HEK293 (cell line): Measurements from ENCODE around the gene NDUFS7.
A peak's percentile ranks its signal among the peaks of the same experiment; 100 is the strongest.

ENCODE experiments used
- CTCF ChIA-PET: fragments of 350-600 bp; formaldehyde crosslinking; extraction: SDS; loops from one replicate; lab custom pipeline; 2021; ENCODE audit warnings: antibody characterized with exemption; lab: Yijun Ruan, JAX
- POLR2A ChIA-PET: fragments of 300-600 bp; formaldehyde crosslinking; extraction: SDS; loops from one replicate; lab custom pipeline; 2020; ENCODE audit warnings: antibody characterized with exemption, inconsistent platforms; lab: Yijun Ruan, JAX
- H3K27ac ChIP-seq: fragments of 200-500 bp; sonication (Bioruptor generic); 2 replicates; pipeline ENCODE4 v1.5.1; 2014; ENCODE audit warnings: low read depth, low read length, control low read depth, inconsistent platforms; ENCODE audit errors: extremely low read depth
- H3K36me3 ChIP-seq, 2 experiments: fragments of 200-500 bp in 1 of 2; sonication (Bioruptor generic) in 1 of 2; 1 replicate in 1 of 2; 2 replicates in 1 of 2; pipeline ENCODE4 v1.5.1; 2014 to 2017; ENCODE audit warnings: inconsistent platforms in 2 of 2, low read length in 2 of 2; ENCODE audit not compliant: control insufficient read depth in 2 of 2, insufficient read depth in 1 of 2
- H3K4me1 ChIP-seq: fragments of 200-500 bp; sonication (Bioruptor generic); 2 replicates; pipeline ENCODE4 v1.5.1; 2014; ENCODE audit warnings: mild to moderate bottlenecking, low read length, inconsistent platforms; ENCODE audit not compliant: control insufficient read depth, insufficient read depth
- H3K4me3 ChIP-seq: 2 replicates; pipeline ENCODE4 v1.5.1; 2011; ENCODE audit warnings: low read depth, mild to moderate bottlenecking, control low read depth, low read length, moderate library complexity
- H3K9me3 ChIP-seq: fragments of 200-500 bp; sonication (Bioruptor generic); 2 replicates; pipeline ENCODE4 v1.5.1; 2014; ENCODE audit warnings: low read depth, low read length, inconsistent platforms; ENCODE audit not compliant: control insufficient read depth, insufficient read depth
- CTCF ChIP-seq: fragments of 450-650 bp; formaldehyde crosslinking; IDR thresholded peaks from 2 replicates; pipeline ENCODE4 v1.5.1; 2016; ENCODE audit warnings: missing biosample characterization, missing genetic modification characterization
- GLIS1 ChIP-seq: fragments of 450-650 bp; formaldehyde crosslinking; IDR thresholded peaks from 2 replicates; pipeline ENCODE4 v1.5.1; 2016; ENCODE audit warnings: missing biosample characterization, missing genetic modification characterization
- GLIS2 ChIP-seq: fragments of 450-650 bp; formaldehyde crosslinking; IDR thresholded peaks from 2 replicates; pipeline ENCODE4 v1.5.1; 2016; ENCODE audit warnings: missing biosample characterization, missing genetic modification characterization
- KLF10 ChIP-seq: fragments of 450-650 bp; IDR thresholded peaks from 2 replicates; pipeline ENCODE4 v1.5.1; 2018; ENCODE audit warnings: missing biosample characterization, mild to moderate bottlenecking, missing genetic modification characterization
- KLF9 ChIP-seq: fragments of 450-650 bp; formaldehyde crosslinking; IDR thresholded peaks from 2 replicates; pipeline ENCODE4 v1.5.1; 2016; ENCODE audit warnings: missing biosample characterization, missing genetic modification characterization, low read depth
- OSR2 ChIP-seq: fragments of 450-650 bp; formaldehyde crosslinking; IDR thresholded peaks from 2 replicates; pipeline ENCODE4 v1.5.1; 2016; ENCODE audit warnings: missing biosample characterization, missing genetic modification characterization
- PATZ1 ChIP-seq: fragments of 450-650 bp; formaldehyde crosslinking; IDR thresholded peaks from 2 replicates; pipeline ENCODE4 v1.5.1; 2016; ENCODE audit warnings: missing biosample characterization, missing genetic modification characterization
- PRDM1 ChIP-seq: fragments of 450-650 bp; formaldehyde crosslinking; IDR thresholded peaks from 2 replicates; pipeline ENCODE4; 2016; ENCODE audit warnings: missing biosample characterization, missing genetic modification characterization
- REPIN1 ChIP-seq: fragments of 450-650 bp; formaldehyde crosslinking; IDR thresholded peaks from 2 replicates; pipeline ENCODE4 v1.5.1; 2017; ENCODE audit warnings: missing biosample characterization, missing genetic modification characterization, low read depth
- SETDB1 ChIP-seq: IDR thresholded peaks from one replicate; pipeline ENCODE4 v1.6.1; 2017; ENCODE audit warnings: mild to moderate bottlenecking, low read length, moderate library complexity, mixed read lengths; ENCODE audit not compliant: insufficient read length
- SP3 ChIP-seq: fragments of 450-650 bp; formaldehyde crosslinking; IDR thresholded peaks from 2 replicates; pipeline ENCODE4 v1.5.1; 2016; ENCODE audit warnings: missing biosample characterization, missing genetic modification characterization
- ZBTB17 ChIP-seq: fragments of 450-650 bp; formaldehyde crosslinking; IDR thresholded peaks from 2 replicates; pipeline ENCODE4 v1.5.1; 2016; ENCODE audit warnings: missing biosample characterization, missing genetic modification characterization
- ZFHX2 ChIP-seq: fragments of 450-650 bp; formaldehyde crosslinking; conservative IDR thresholded peaks from 2 replicates; pipeline ENCODE4 v1.5.1; 2016; ENCODE audit warnings: missing biosample characterization, missing genetic modification characterization
- ZNF10 ChIP-seq: fragments of 450-650 bp; formaldehyde crosslinking; IDR thresholded peaks from 2 replicates; pipeline ENCODE4 v1.5.1; 2017; ENCODE audit warnings: missing biosample characterization, missing genetic modification characterization
- ZNF112 ChIP-seq: fragments of 450-650 bp; formaldehyde crosslinking; IDR thresholded peaks from 2 replicates; pipeline ENCODE4 v1.5.0; 2017; ENCODE audit warnings: missing biosample characterization, missing genetic modification characterization
- ZNF132 ChIP-seq: fragments of 450-650 bp; formaldehyde crosslinking; IDR thresholded peaks from 2 replicates; pipeline ENCODE4 v1.5.1; 2017; ENCODE audit warnings: missing biosample characterization, missing genetic modification characterization, borderline replicate concordance
- ZNF248 ChIP-seq: fragments of 450-650 bp; formaldehyde crosslinking; IDR thresholded peaks from 2 replicates; pipeline ENCODE4 v1.5.1; 2017; ENCODE audit warnings: missing biosample characterization, missing genetic modification characterization
- ZNF48 ChIP-seq: fragments of 450-650 bp; formaldehyde crosslinking; IDR thresholded peaks from 2 replicates; pipeline ENCODE4 v1.5.1; 2016; ENCODE audit warnings: missing biosample characterization, missing genetic modification characterization
- ZNF513 ChIP-seq: fragments of 450-650 bp; IDR thresholded peaks from 2 replicates; pipeline ENCODE4 v1.5.1; 2018; ENCODE audit warnings: missing biosample characterization, missing genetic modification characterization
- ZNF585B ChIP-seq: fragments of 450-650 bp; formaldehyde crosslinking; IDR thresholded peaks from 2 replicates; pipeline ENCODE4 v1.5.1; 2016; ENCODE audit warnings: missing biosample characterization, missing genetic modification characterization
- ZNF600 ChIP-seq: fragments of 450-650 bp; formaldehyde crosslinking; IDR thresholded peaks from 2 replicates; pipeline ENCODE4 v1.5.1; 2016; ENCODE audit warnings: missing biosample characterization, missing genetic modification characterization
- ZNF621 ChIP-seq: fragments of 450-650 bp; formaldehyde crosslinking; IDR thresholded peaks from 2 replicates; pipeline ENCODE4 v1.5.1; 2017; ENCODE audit warnings: missing biosample characterization, missing genetic modification characterization
- ZNF624 ChIP-seq: fragments of 450-650 bp; formaldehyde crosslinking; IDR thresholded peaks from 2 replicates; pipeline ENCODE4 v1.5.1; 2017; ENCODE audit warnings: missing biosample characterization, missing genetic modification characterization
- ZNF626 ChIP-seq: fragments of 450-650 bp; sonication (Bioruptor Pico); formaldehyde crosslinking; IDR thresholded peaks from 2 replicates; pipeline ENCODE4 v1.5.1; 2018; ENCODE audit warnings: missing biosample characterization, missing genetic modification characterization, inconsistent platforms
- ZNF629 ChIP-seq: fragments of 450-650 bp; formaldehyde crosslinking; IDR thresholded peaks from 2 replicates; pipeline ENCODE4 v1.5.1; 2017; ENCODE audit warnings: missing biosample characterization, missing genetic modification characterization
- ZNF747 ChIP-seq: fragments of 450-650 bp; formaldehyde crosslinking; IDR thresholded peaks from 2 replicates; pipeline ENCODE4 v1.5.1; 2016; ENCODE audit warnings: missing biosample characterization, missing genetic modification characterization
- ZSCAN23 ChIP-seq: fragments of 450-650 bp; formaldehyde crosslinking; IDR thresholded peaks from 2 replicates; pipeline ENCODE4 v1.5.1; 2016; ENCODE audit warnings: missing biosample characterization, missing genetic modification characterization
- ZXDB ChIP-seq: fragments of 450-650 bp; formaldehyde crosslinking; IDR thresholded peaks from 2 replicates; pipeline ENCODE4 v1.5.1; 2016; ENCODE audit warnings: missing biosample characterization, missing genetic modification characterization
- TF ChIP-seq, protein P1 (sequence below): fragments of 450-650 bp; formaldehyde crosslinking; IDR thresholded peaks from 2 replicates; pipeline ENCODE4 v1.5.1; 2016; ENCODE audit warnings: missing biosample characterization, missing genetic modification characterization
- TF ChIP-seq, protein P2 (sequence below): fragments of 450-650 bp; formaldehyde crosslinking; IDR thresholded peaks from 2 replicates; pipeline ENCODE4 v1.5.1; 2016; ENCODE audit warnings: missing biosample characterization, missing genetic modification characterization

The NDUFS7 gene

DNA sequence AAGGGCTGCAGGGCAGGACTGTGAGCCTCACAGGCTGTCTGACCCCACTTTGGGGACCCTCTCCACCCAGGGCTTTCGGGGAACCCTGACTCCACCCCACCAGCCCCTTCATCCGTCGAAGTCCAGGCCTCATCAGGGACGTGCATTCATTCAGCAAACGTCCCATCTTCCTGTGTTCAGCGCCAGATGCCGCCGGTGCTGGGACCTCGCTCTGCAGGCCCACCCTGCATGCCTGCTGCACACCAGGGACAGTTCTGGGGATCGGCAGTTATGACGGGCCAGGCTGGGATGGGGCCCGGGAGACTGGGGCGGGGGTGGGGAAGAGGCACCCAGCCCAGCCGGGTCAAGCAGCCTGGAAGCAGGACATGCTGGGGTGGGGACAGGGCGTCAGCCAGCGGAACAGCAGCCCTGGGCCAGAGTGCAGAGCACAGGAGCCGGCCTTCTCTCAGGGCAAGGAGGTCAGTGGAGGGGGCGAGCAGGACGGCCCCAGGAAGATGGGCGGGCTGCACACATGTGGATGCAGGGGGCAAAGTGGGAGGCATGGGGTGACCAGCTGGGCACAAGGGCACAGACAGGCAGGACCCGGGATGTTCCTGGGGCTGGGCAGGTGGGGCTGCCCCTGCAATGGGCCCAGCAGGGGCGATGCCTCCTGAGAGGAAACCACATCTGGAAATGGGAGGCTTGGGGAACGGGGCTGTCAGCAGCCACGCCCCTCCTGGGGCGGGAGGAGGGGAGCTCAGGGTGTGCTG lies 12.5 kb downstream of the NDUFS7 start:
- POLR2A ChIA-PET, result interaction anchor here (2.4 kb wide), 1 partner anchor 127 kb away, joined by 7 read pairs; the partner anchor contains the start of gene CIRBP
- CTCF ChIA-PET, result no interaction called here
- Histone ChIP-seq H3K4me1 (no peaks in the 10 kb centered on the region), H3K4me3 (no peak overlapping the region), H3K27ac (no peak overlapping the region), H3K9me3 (no peaks in the 10 kb centered on the region), H3K36me3 (peaks cover 0 to 46% of the 10 kb centered on the region in 2 experiments; a peak in 2 of 3 replicates)
- no peak for TF ChIP-seq ZNF585B (tag by site-specific recombination)
- TF ChIP-seq ZNF513 (tag by site-specific recombination), result no peak
- 0 out of 2 replicates have a peak, but pooled peaks have one; percentile 7 for TF ChIP-seq ZFHX2 (tag by site-specific recombination)
- no peak for TF ChIP-seq ZNF626
- TF ChIP-seq GLIS1 (tag by site-specific recombination), result 0 out of 2 replicates have a peak, but pooled peaks have one; percentile 39
- 0 out of 2 replicates have a peak, but pooled peaks have one; percentile 29 for TF ChIP-seq KLF10
- TF ChIP-seq ZNF621, result no peak
- TF ChIP-seq CTCF (tag by site-specific recombination), result no peak
- 0 out of 2 replicates have a peak, but pooled peaks have one; percentile 10 for TF ChIP-seq ZBTB17
- TF ChIP-seq, protein P1, sequence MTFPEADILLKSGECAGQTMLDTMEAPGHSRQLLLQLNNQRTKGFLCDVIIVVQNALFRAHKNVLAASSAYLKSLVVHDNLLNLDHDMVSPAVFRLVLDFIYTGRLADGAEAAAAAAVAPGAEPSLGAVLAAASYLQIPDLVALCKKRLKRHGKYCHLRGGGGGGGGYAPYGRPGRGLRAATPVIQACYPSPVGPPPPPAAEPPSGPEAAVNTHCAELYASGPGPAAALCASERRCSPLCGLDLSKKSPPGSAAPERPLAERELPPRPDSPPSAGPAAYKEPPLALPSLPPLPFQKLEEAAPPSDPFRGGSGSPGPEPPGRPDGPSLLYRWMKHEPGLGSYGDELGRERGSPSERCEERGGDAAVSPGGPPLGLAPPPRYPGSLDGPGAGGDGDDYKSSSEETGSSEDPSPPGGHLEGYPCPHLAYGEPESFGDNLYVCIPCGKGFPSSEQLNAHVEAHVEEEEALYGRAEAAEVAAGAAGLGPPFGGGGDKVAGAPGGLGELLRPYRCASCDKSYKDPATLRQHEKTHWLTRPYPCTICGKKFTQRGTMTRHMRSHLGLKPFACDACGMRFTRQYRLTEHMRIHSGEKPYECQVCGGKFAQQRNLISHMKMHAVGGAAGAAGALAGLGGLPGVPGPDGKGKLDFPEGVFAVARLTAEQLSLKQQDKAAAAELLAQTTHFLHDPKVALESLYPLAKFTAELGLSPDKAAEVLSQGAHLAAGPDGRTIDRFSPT (tag by site-specific recombination), result peak; percentile 80
- TF ChIP-seq ZNF624, result no peak
- peak; percentile 57; the same call in 1 of the 2 replicates for TF ChIP-seq SP3
- TF ChIP-seq, protein P2, sequence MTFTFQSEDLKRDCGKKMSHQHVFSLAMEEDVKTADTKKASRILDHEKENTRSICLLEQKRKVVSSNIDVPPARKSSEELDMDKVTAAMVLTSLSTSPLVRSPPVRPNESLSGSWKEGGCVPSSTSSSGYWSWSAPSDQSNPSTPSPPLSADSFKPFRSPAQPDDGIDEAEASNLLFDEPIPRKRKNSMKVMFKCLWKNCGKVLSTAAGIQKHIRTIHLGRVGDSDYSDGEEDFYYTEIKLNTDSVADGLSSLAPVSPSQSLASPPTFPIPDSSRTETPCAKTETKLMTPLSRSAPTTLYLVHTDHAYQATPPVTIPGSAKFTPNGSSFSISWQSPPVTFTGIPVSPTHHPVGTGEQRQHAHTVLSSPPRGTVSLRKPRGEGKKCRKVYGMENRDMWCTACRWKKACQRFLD (tag by site-specific recombination), result no peak
- no peak for TF ChIP-seq ZNF132
- TF ChIP-seq OSR2 (tag by site-specific recombination), result no peak
- TF ChIP-seq GLIS2 (tag by site-specific recombination), result peak; percentile 55; the same call in 1 of the 2 replicates
- no peak for TF ChIP-seq ZNF48 (tag by site-specific recombination)
- peak; percentile 70 for TF ChIP-seq KLF9 (tag by site-specific recombination)
- TF ChIP-seq ZXDB (tag by site-specific recombination), result peak; percentile 69; the same call in 1 of the 2 replicates
- TF ChIP-seq REPIN1 (tag by site-specific recombination), result no peak
- no peak for TF ChIP-seq PRDM1 (tag by site-specific recombination)
- no peak for TF ChIP-seq ZNF248 (tag by site-specific recombination)
- peak; percentile 89 for TF ChIP-seq ZNF600
- peak; percentile 90 for TF ChIP-seq ZNF10
- no peak for TF ChIP-seq ZNF747 (tag by site-specific recombination)
- no peak for TF ChIP-seq SETDB1
- TF ChIP-seq PATZ1 (tag by site-specific recombination), result 0 out of 2 replicates have a peak, but pooled peaks have one; percentile 14
- no peak for TF ChIP-seq ZNF629 (tag by site-specific recombination)
- TF ChIP-seq ZSCAN23 (tag by site-specific recombination), result no peak
- no peak for TF ChIP-seq ZNF112 (tag by site-specific recombination)
